Measurements from ENCODE around the gene DNM2.

Gene DNM2

DNA sequence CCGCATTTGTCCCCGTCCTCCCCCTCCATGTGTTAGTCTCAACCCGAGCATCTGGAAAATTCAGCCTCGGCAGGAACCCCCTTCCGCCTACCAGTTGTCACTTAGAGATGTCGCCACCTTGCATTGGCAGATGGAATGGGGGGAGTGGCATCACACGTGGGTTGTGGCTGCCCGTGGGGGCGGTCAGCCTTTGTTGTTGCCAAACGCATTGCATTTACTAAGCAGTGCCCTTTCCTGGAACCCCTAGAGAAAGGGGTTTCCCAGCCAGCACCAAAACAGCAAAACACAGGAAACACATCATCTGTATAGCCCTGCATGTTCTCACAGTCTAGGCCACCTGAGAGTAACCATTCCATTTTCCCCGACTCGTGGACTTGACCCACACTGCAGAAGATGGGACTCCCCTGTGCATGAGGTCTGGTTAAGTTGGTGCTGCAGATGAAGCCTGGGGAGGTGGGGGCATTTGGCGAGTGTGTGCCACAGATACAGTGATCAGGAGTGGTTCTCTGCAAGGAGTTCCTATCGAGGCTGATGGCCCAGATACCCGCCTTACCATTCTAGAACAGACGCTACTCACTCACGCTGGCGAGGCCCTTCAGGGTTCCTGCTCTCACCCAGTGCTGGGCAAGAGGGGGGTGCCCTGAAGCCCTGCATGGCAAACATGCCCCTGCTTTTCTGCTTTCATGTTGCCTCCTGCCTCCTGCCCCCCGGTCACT is 79.8 kb downstream of the DNM2 start:
- H3K27ac Mint-ChIP-seq: peak overlapping the region; percentile 98
- H3K36me3 Mint-ChIP-seq (ENCODE audit: insufficient read depth): peaks cover 90% of the 10 kb centered on the region
- no peaks in the 10 kb centered on the region for H3K9me3 Mint-ChIP-seq
- H3K4me3 Mint-ChIP-seq: peak overlapping the region; percentile 80 to 85
- peak; percentile 84 for ATAC-seq (replicated peaks)
- H3K4me1 Mint-ChIP-seq (ENCODE audit: low read depth in 2 of 2): peaks cover 34 to 35% of the 10 kb centered on the region in 2 donors
- H3K27me3 Mint-ChIP-seq: no peaks in the 10 kb centered on the region
- peak; percentile 90 to 93 (median 92) for DNase-seq

DNA sequence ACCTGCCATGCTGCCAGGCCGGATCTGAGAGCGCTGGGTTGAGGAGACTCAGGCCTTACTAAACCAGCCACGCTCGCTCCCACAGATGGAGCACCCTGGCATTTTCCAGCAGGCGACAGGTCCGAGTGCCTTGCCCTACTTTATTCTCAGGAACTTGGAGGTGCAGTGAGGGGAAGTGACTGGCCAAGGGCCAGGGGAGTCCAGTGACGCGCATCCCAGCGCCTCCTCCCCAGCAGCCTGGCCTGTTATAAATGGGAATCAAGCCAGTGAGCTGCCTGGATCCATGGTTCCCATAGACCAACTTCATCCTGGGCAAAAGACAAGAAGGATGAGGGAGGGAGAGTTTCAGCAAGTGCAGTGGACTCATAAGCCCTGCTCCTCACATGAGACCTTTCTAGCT is 82.6 kb downstream of the DNM2 start:
- ATAC-seq (replicated peaks): no peak
- Mint-ChIP-seq H3K27me3 (no peaks in the 10 kb centered on the region), H3K9me3 (no peaks in the 10 kb centered on the region), H3K27ac (peak overlapping the region; percentile 98), H3K4me3 (peak overlapping the region in 1 of 2 donors; percentile 60), H3K36me3 (ENCODE audit: insufficient read depth) (peaks cover 81% of the 10 kb centered on the region), H3K4me1 (ENCODE audit: low read depth in 2 of 2) (peaks cover 29 to 32% of the 10 kb centered on the region in 2 donors)
- no peak for DNase-seq

GRCh38 chr19:10802479-10802878 is 84.6 kb downstream of the DNM2 start:
- H3K9me3 Mint-ChIP-seq: no peaks in the 10 kb centered on the region
- peak overlapping the region in 1 of 2 donors; percentile 73 for H3K27ac Mint-ChIP-seq
- H3K4me3 Mint-ChIP-seq: no peak overlapping the region
- peaks cover 73% of the 10 kb centered on the region for H3K36me3 Mint-ChIP-seq (ENCODE audit: insufficient read depth)
- no peak for ATAC-seq (replicated peaks)
- no peaks in the 10 kb centered on the region for H3K27me3 Mint-ChIP-seq
- no peak for DNase-seq
- H3K4me1 Mint-ChIP-seq (ENCODE audit: low read depth in 2 of 2): peaks cover 22 to 23% of the 10 kb centered on the region in 2 donors

GRCh38 chr19:10803252-10803651 is 85.4 kb downstream of the DNM2 start:
- Mint-ChIP-seq H3K4me1 (ENCODE audit: low read depth in 2 of 2) (peaks cover 15 to 17% of the 10 kb centered on the region in 2 donors), H3K9me3 (no peaks in the 10 kb centered on the region), H3K27me3 (no peaks in the 10 kb centered on the region), H3K27ac (peak overlapping the region; percentile 81 to 90), H3K36me3 (ENCODE audit: insufficient read depth) (peaks cover 66% of the 10 kb centered on the region), H3K4me3 (no peak overlapping the region)
- no peak for DNase-seq
- no peak for ATAC-seq (replicated peaks)

GRCh38 chr19:10805065-10805757 is 87.3 kb downstream of the DNM2 start:
- Mint-ChIP-seq H3K9me3 (no peaks in the 10 kb centered on the region), H3K4me1 (ENCODE audit: low read depth in 2 of 2) (peaks cover 19 to 24% of the 10 kb centered on the region in 2 donors), H3K27ac (peak overlapping the region; percentile 26 to 33), H3K36me3 (ENCODE audit: insufficient read depth) (peaks cover 59% of the 10 kb centered on the region), H3K27me3 (no peaks in the 10 kb centered on the region), H3K4me3 (no peak overlapping the region)
- DNase-seq: no peak
- no peak for ATAC-seq (replicated peaks)

DNA sequence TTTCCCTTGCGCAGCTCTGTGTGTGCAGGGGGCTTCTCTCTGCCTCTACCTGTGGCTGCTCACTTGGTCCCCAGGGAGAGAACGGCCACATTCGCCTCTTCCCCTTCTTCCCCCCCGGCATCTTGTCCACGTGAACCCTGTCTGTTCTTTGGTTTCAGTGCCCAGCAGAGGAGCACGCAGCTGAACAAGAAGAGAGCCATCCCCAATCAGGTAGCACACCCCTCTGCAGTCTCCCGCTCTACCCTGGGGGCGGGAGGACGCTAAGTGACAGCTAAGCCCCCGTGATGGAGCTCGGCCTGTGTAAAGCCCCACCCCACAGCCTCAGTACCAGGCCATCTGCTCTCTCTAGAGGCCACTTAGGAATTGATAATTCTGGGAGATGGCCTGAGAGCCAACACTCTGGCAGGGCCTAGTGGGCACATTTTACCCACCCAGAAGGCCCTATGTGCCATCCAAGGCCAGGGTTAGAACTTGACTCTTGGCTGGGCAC is 87.9 kb downstream of the DNM2 start:
- ATAC-seq (replicated peaks): no peak
- H3K36me3 Mint-ChIP-seq (ENCODE audit: insufficient read depth): peaks cover 55% of the 10 kb centered on the region
- peaks cover 15 to 27% of the 10 kb centered on the region in 2 donors for H3K4me1 Mint-ChIP-seq (ENCODE audit: low read depth in 2 of 2)
- H3K4me3 Mint-ChIP-seq: no peak overlapping the region
- H3K9me3 Mint-ChIP-seq: no peaks in the 10 kb centered on the region
- H3K27me3 Mint-ChIP-seq: no peaks in the 10 kb centered on the region
- no peak for DNase-seq
- H3K27ac Mint-ChIP-seq: peak overlapping the region in 1 of 2 donors; percentile 26

GRCh38 chr19:10808937-10809649 is 91.2 kb downstream of the DNM2 start:
- Mint-ChIP-seq H3K27ac (peak overlapping the region; percentile 76 to 96), H3K4me1 (ENCODE audit: low read depth in 2 of 2) (peaks cover 32 to 40% of the 10 kb centered on the region in 2 donors), H3K9me3 (no peaks in the 10 kb centered on the region), H3K4me3 (peak overlapping the region; percentile 22 to 63), H3K36me3 (ENCODE audit: insufficient read depth) (peaks cover 45% of the 10 kb centered on the region), H3K27me3 (no peaks in the 10 kb centered on the region)
- ATAC-seq (replicated peaks) (peak; percentile 55), DNase-seq (peak in 1 of 3 experiments; percentile 37)

GRCh38 chr19:10809651-10810285 is 91.9 kb downstream of the DNM2 start:
- no peak for DNase-seq
- H3K4me1 Mint-ChIP-seq (ENCODE audit: low read depth in 2 of 2): peaks cover 39 to 44% of the 10 kb centered on the region in 2 donors

DNA sequence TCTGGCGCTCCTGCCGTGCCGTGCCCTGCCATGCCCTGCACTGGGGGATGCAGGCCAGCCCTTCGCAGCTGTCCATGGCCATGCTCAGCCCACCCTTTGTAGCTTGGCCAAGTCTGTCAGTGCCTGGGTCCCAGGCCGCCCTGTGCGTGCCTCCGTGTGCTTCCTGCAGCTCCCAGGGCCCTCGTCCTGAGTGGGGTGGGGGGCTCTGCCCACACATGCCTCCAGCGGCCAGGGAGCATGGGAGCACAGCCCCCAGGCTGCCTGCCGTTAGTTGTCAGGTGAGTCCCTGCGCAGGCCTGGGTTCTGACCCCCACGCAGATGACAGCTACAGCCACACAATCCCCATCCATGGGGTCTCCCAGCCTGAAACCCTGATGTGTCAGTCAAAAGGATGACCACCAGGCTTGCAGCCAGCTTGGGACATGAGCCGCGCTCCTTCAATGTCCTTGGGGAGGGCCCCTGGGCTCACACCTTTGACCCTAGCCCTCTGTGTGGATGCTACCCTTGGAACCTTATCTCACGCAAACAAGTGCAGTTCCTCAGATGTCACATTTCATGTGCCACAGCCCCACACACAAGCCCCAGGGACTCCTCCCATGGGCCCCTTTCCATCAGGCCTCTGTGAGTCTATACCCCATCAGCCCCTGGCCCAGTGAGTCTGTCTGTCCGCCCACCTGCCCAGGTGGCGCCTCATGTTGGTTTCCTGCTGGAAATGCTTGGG is 93.7 kb downstream of the DNM2 start:
- no peak for ATAC-seq (replicated peaks)
- Mint-ChIP-seq H3K27me3 (no peaks in the 10 kb centered on the region), H3K36me3 (ENCODE audit: insufficient read depth) (peaks cover 32% of the 10 kb centered on the region), H3K9me3 (no peaks in the 10 kb centered on the region), H3K4me1 (ENCODE audit: low read depth in 2 of 2) (peaks cover 46 to 48% of the 10 kb centered on the region in 2 donors), H3K4me3 (no peak overlapping the region), H3K27ac (peak overlapping the region; percentile 92 to 96)
- no peak for DNase-seq

More at GRCh38 chr19:10809651-10810285, 91.9 kb downstream of the DNM2 start:
- Mint-ChIP-seq H3K27me3 (no peaks in the 10 kb centered on the region), H3K4me3 (peak overlapping the region; percentile 22 to 63), H3K36me3 (ENCODE audit: insufficient read depth) (peaks cover 42% of the 10 kb centered on the region), H3K27ac (peak overlapping the region; percentile 76 to 96), H3K9me3 (no peaks in the 10 kb centered on the region)
- no peak for ATAC-seq (replicated peaks)

- peak overlapping the region; percentile 92 to 96 for H3K27ac Mint-ChIP-seq
- H3K9me3 Mint-ChIP-seq: no peaks in the 10 kb centered on the region
- DNase-seq: no peak
- H3K4me1 Mint-ChIP-seq (ENCODE audit: low read depth in 2 of 2): peaks cover 46 to 48% of the 10 kb centered on the region in 2 donors
- H3K27me3 Mint-ChIP-seq: no peaks in the 10 kb centered on the region
- H3K4me3 Mint-ChIP-seq: no peak overlapping the region
- no peak for ATAC-seq (replicated peaks)
- peaks cover 32% of the 10 kb centered on the region for H3K36me3 Mint-ChIP-seq (ENCODE audit: insufficient read depth)
Measured at GRCh38 chr19:10812196-10812595, 94.3 kb downstream of the DNM2 start.

- Mint-ChIP-seq H3K27me3 (no peaks in the 10 kb centered on the region), H3K9me3 (no peaks in the 10 kb centered on the region), H3K4me1 (ENCODE audit: low read depth in 2 of 2) (peaks cover 46 to 48% of the 10 kb centered on the region in 2 donors), H3K27ac (peak overlapping the region; percentile 92 to 96), H3K36me3 (ENCODE audit: insufficient read depth) (peaks cover 34% of the 10 kb centered on the region), H3K4me3 (peak overlapping the region; percentile 46 to 67)
- ATAC-seq (replicated peaks): peak; percentile 64
- DNase-seq: no peak
Measured at GRCh38 chr19:10812902-10813404, 95.1 kb downstream of the DNM2 start.

DNA sequence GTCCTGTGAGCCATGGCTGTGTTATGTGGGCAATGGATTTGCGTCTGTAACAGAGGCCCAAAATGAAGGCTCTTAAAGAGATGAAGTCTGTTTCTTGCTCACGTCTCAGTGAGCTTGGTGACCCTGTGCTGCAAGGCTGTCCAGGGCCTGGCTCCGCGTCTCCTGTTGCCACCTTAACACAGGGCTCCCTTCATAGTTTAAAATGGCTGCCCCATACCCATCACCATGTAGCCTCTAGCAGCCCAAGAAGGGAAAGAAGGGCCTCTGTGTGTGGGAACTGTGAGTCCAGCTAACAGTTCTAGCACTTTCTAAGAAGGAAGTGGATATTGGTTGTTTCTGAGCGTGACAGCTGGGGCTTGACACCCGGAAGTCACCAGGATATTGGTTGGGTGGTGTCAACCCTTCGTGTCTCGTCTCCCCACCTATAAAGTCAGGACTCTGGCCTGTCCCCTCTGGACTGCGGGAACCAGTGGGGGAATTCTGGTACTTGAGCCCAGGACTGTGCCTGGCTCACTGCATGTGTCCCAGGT is 97.2 kb downstream of the DNM2 start:
- Mint-ChIP-seq H3K36me3 (ENCODE audit: insufficient read depth) (peaks cover 30% of the 10 kb centered on the region), H3K4me1 (ENCODE audit: low read depth in 2 of 2) (peaks cover 30 to 41% of the 10 kb centered on the region in 2 donors), H3K4me3 (peak overlapping the region; percentile 14 to 44), H3K27ac (peak overlapping the region; percentile 66 to 96), H3K27me3 (no peaks in the 10 kb centered on the region), H3K9me3 (no peaks in the 10 kb centered on the region)
- DNase-seq (no peak), ATAC-seq (replicated peaks) (peak; percentile 61)

Data from effector memory CD8-positive, alpha-beta T cell (primary cell).